Ishikawa (cell line): ENCODE results near the gene MLLT1.

Experiments used
- CEBPB ChIP-seq: IDR thresholded peaks from 2 replicates; pipeline ENCODE4 v1.6.1; 2012
- CREB1 ChIP-seq: IDR thresholded peaks from 2 replicates; pipeline ENCODE4 v1.6.1; 2012; ENCODE audit warnings: low read depth
- EGR1 ChIP-seq: IDR thresholded peaks from 2 replicates; pipeline ENCODE4 v1.6.1; 2012
- EP300 ChIP-seq: IDR thresholded peaks from 2 replicates; pipeline ENCODE4 v1.6.1; 2012; ENCODE audit warnings: borderline replicate concordance
- MAX ChIP-seq: IDR thresholded peaks from 2 replicates; pipeline ENCODE4 v1.6.1; 2012
- NFIC ChIP-seq: IDR thresholded peaks from 2 replicates; pipeline ENCODE4 v1.6.1; 2012
- TAF1 ChIP-seq: IDR thresholded peaks from 2 replicates; pipeline ENCODE4 v1.6.1; 2012; ENCODE audit warnings: low read depth, mild to moderate bottlenecking
- TEAD4 ChIP-seq: IDR thresholded peaks from 2 replicates; pipeline ENCODE4 v1.6.1; 2012
- YY1 ChIP-seq: IDR thresholded peaks from 2 replicates; pipeline ENCODE4 v1.6.1; 2012; ENCODE audit warnings: low read depth
- ZBTB7A ChIP-seq: IDR thresholded peaks from 2 replicates; pipeline ENCODE4 v1.6.1; 2012; ENCODE audit warnings: low read depth
- TF ChIP-seq, protein P1 (sequence below): IDR thresholded peaks from 2 replicates; pipeline ENCODE4 v1.6.1; 2012
- TF ChIP-seq, protein P2 (sequence below): IDR thresholded peaks from 2 replicates; pipeline ENCODE4 v1.6.1; 2012; ENCODE audit warnings: low read depth, mild to moderate bottlenecking

GRCh38 chr19:6172074-6172863 lies 107.5 kb downstream of the MLLT1 start:
- TF ChIP-seq EP300 (no peak), TEAD4 (no peak), CREB1 (no peak), TAF1 (no peak), ZBTB7A (no peak), YY1 (no peak), EGR1 (no peak), CEBPB (no peak), MAX (no peak), NFIC (no peak)
- TF ChIP-seq, protein P1, sequence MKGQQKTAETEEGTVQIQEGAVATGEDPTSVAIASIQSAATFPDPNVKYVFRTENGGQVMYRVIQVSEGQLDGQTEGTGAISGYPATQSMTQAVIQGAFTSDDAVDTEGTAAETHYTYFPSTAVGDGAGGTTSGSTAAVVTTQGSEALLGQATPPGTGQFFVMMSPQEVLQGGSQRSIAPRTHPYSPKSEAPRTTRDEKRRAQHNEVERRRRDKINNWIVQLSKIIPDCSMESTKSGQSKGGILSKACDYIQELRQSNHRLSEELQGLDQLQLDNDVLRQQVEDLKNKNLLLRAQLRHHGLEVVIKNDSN = no peak
- TF ChIP-seq, protein P2, sequence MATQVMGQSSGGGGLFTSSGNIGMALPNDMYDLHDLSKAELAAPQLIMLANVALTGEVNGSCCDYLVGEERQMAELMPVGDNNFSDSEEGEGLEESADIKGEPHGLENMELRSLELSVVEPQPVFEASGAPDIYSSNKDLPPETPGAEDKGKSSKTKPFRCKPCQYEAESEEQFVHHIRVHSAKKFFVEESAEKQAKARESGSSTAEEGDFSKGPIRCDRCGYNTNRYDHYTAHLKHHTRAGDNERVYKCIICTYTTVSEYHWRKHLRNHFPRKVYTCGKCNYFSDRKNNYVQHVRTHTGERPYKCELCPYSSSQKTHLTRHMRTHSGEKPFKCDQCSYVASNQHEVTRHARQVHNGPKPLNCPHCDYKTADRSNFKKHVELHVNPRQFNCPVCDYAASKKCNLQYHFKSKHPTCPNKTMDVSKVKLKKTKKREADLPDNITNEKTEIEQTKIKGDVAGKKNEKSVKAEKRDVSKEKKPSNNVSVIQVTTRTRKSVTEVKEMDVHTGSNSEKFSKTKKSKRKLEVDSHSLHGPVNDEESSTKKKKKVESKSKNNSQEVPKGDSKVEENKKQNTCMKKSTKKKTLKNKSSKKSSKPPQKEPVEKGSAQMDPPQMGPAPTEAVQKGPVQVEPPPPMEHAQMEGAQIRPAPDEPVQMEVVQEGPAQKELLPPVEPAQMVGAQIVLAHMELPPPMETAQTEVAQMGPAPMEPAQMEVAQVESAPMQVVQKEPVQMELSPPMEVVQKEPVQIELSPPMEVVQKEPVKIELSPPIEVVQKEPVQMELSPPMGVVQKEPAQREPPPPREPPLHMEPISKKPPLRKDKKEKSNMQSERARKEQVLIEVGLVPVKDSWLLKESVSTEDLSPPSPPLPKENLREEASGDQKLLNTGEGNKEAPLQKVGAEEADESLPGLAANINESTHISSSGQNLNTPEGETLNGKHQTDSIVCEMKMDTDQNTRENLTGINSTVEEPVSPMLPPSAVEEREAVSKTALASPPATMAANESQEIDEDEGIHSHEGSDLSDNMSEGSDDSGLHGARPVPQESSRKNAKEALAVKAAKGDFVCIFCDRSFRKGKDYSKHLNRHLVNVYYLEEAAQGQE = no peak
